H9 (cell line): ENCODE results near the gene IDH1. TPM values are rescaled to one million over a fixed set of nuclear protein-coding genes. Genes with fewer than 3 reads are reported as not detected.
A peak's percentile ranks its signal among the peaks of the same experiment; 100 is the strongest.

Experiments
- DNase-seq: peaks from one replicate; pipeline ENCODE4 v3.0.0-alpha.2; 2017
- H2AFZ ChIP-seq: one replicate; pipeline ENCODE4 v1.6.1; 2013; ENCODE audit warnings: mild to moderate bottlenecking, low read length, control low read depth, moderate library complexity
- H2AK5ac ChIP-seq: 2 replicates; pipeline ENCODE4 v1.6.1; 2013; ENCODE audit warnings: low read length, control low read depth, mixed read lengths; ENCODE audit not compliant: insufficient read length
- H2BK120ac ChIP-seq: one replicate; pipeline ENCODE4 v1.6.1; 2013; ENCODE audit warnings: low read depth, mild to moderate bottlenecking, low read length, control low read depth, inconsistent platforms; ENCODE audit not compliant: poor library complexity, severe bottlenecking
- H2BK12ac ChIP-seq: 2 replicates; pipeline ENCODE4 v1.6.1; 2013; ENCODE audit warnings: low read length, control low read depth, mixed read lengths, low read depth; ENCODE audit not compliant: insufficient read length
- H2BK15ac ChIP-seq: 2 replicates; pipeline ENCODE4 v1.6.1; 2013; ENCODE audit warnings: low read depth, low read length, control low read depth
- H2BK20ac ChIP-seq: one replicate; pipeline ENCODE4 v1.6.1; 2013; ENCODE audit warnings: low read depth, mild to moderate bottlenecking, low read length, control low read depth, inconsistent platforms; ENCODE audit not compliant: poor library complexity, severe bottlenecking
- H2BK5ac ChIP-seq: 2 replicates; pipeline ENCODE4 v1.6.1; 2013; ENCODE audit warnings: low read length, control low read depth, mixed read lengths; ENCODE audit not compliant: insufficient read length
- H3K14ac ChIP-seq: 2 replicates; pipeline ENCODE4 v1.6.1; 2013; ENCODE audit warnings: low read length, control low read depth; ENCODE audit not compliant: insufficient read depth
- H3K18ac ChIP-seq: 2 replicates; pipeline ENCODE4 v1.6.1; 2013; ENCODE audit warnings: low read depth, mild to moderate bottlenecking, mixed read lengths, low read length, control low read depth; ENCODE audit not compliant: insufficient read length
- H3K23ac ChIP-seq: 2 replicates; pipeline ENCODE4 v1.6.1; 2013; ENCODE audit warnings: low read length, control low read depth, mixed read lengths, low read depth; ENCODE audit not compliant: insufficient read length
- H3K23me2 ChIP-seq: 2 replicates; pipeline ENCODE4 v1.6.1; 2013; ENCODE audit warnings: low read depth, mild to moderate bottlenecking, mixed read lengths, low read length, control low read depth; ENCODE audit not compliant: insufficient read length, poor library complexity, severe bottlenecking
- H3K27ac ChIP-seq: 2 replicates; pipeline ENCODE4 v1.5.1; 2013; ENCODE audit warnings: low read length, control low read depth, mixed read lengths, low read depth; ENCODE audit not compliant: insufficient read length
- H3K27me3 ChIP-seq: 2 replicates; pipeline ENCODE4 v1.6.1; 2013; ENCODE audit warnings: low read length, control low read depth, inconsistent platforms; ENCODE audit not compliant: insufficient read depth
- H3K4ac ChIP-seq: 2 replicates; pipeline ENCODE4 v1.6.1; 2013; ENCODE audit warnings: low read depth, mild to moderate bottlenecking, control low read depth, inconsistent platforms, low read length, moderate library complexity
- H3K4me1 ChIP-seq: 2 replicates; pipeline ENCODE4 v1.6.1; 2013; ENCODE audit warnings: low read length, control low read depth, inconsistent platforms; ENCODE audit not compliant: insufficient read depth
- H3K4me2 ChIP-seq: 2 replicates; pipeline ENCODE4 v1.6.1; 2013; ENCODE audit warnings: low read length, control low read depth, mixed read lengths; ENCODE audit not compliant: insufficient read length, insufficient read depth
- H3K56ac ChIP-seq: 2 replicates; pipeline ENCODE4 v1.6.1; 2013; ENCODE audit warnings: low read depth, mild to moderate bottlenecking, mixed read lengths, low read length, control low read depth; ENCODE audit not compliant: insufficient read length
- H3K79me1 ChIP-seq: 2 replicates; pipeline ENCODE4 v1.6.1; 2013; ENCODE audit warnings: low read depth, mild to moderate bottlenecking, moderate library complexity, low read length, control low read depth, inconsistent platforms; ENCODE audit not compliant: insufficient read depth, poor library complexity, severe bottlenecking
- H3K79me2 ChIP-seq: 2 replicates; pipeline ENCODE4 v1.6.1; 2013; ENCODE audit warnings: low read length, control low read depth, inconsistent platforms; ENCODE audit not compliant: insufficient read depth
- H3K9ac ChIP-seq: 2 replicates; pipeline ENCODE4 v1.6.1; 2013; ENCODE audit warnings: low read length, control low read depth, mixed read lengths; ENCODE audit not compliant: insufficient read length; ENCODE audit errors: extremely low read depth
- H3K9me3 ChIP-seq: one replicate; pipeline ENCODE4 v1.6.1; 2013; ENCODE audit warnings: low read depth, low read length, inconsistent platforms; ENCODE audit not compliant: control insufficient read depth
- H3T11ph ChIP-seq: one replicate; pipeline ENCODE4 v1.6.1; 2013; ENCODE audit warnings: mild to moderate bottlenecking, low read length, control low read depth, inconsistent platforms
- H4K20me1 ChIP-seq: one replicate; pipeline ENCODE4 v1.6.1; 2013; ENCODE audit not compliant: control insufficient read depth, insufficient read length, insufficient read depth
- H4K5ac ChIP-seq: 2 replicates; pipeline ENCODE4 v1.6.1; 2013; ENCODE audit warnings: low read depth, mild to moderate bottlenecking, mixed read lengths, low read length, control low read depth; ENCODE audit not compliant: insufficient read length
- H4K8ac ChIP-seq: replicated peaks from 2 replicates; pipeline ENCODE4 v1.6.1; 2013; ENCODE audit warnings: low read length, control low read depth, mixed read lengths, low read depth; ENCODE audit not compliant: insufficient read length
- H4K91ac ChIP-seq: 2 replicates; pipeline ENCODE4 v1.6.1; 2013; ENCODE audit warnings: low read depth, mild to moderate bottlenecking, moderate library complexity, mixed read lengths, low read length, control low read depth; ENCODE audit not compliant: insufficient read length
- H3K27ac Mint-ChIP-seq, 3 experiments: 2 replicates in 2 of 3; 3 replicates in 1 of 3; pipeline ENCODE4 v1.8.0; 2020 to 2021; ENCODE audit warnings: mixed read lengths in 3 of 3, mild to moderate bottlenecking in 1 of 3, moderate library complexity in 1 of 3
- H3K27me3 Mint-ChIP-seq: 2 replicates; pipeline ENCODE4 v1.8.0; 2021; ENCODE audit warnings: low read depth, mild to moderate bottlenecking, moderate library complexity, mixed read lengths
- H3K36me3 Mint-ChIP-seq, 3 experiments: 2 replicates in 2 of 3; 3 replicates in 1 of 3; pipeline ENCODE4 v1.8.0; 2020 to 2021; ENCODE audit warnings: low read depth in 3 of 3, mixed read lengths in 3 of 3; ENCODE audit not compliant: insufficient read depth in 1 of 3
- H3K4me1 Mint-ChIP-seq, 2 experiments: 2 replicates each; pipeline ENCODE4 v1.8.0; 2020; ENCODE audit warnings: mixed read lengths in 2 of 2
- H3K4me3 Mint-ChIP-seq, 2 experiments: 2 replicates in 1 of 2; 3 replicates in 1 of 2; pipeline ENCODE4 v1.8.0; 2020 to 2021; ENCODE audit warnings: mild to moderate bottlenecking in 2 of 2, mixed read lengths in 2 of 2, moderate library complexity in 1 of 2
- H3K9me3 Mint-ChIP-seq, 2 experiments: 2 replicates in 1 of 2; 3 replicates in 1 of 2; pipeline ENCODE4 v1.8.0; 2020; ENCODE audit warnings: mild to moderate bottlenecking in 2 of 2, mixed read lengths in 2 of 2, moderate library complexity in 1 of 2
- whole genome bisulfite sequencing: extraction: QIAGEN DNeasy Blood & Tissue Kit; methylation state at CpG from one replicate; pipeline ENCODE4 v1.1.7; 2013; ENCODE audit warnings: missing lambda C conversion rate, low lambda C conversion rate, mixed read lengths; ENCODE audit not compliant: insufficient read length; ENCODE audit errors: extremely low coverage; 5-methylcytosine and 5-hydroxymethylcytosine counted together
- total RNA-seq: library from RNA; stranded (reverse); gene quantifications from 2 replicates; pipeline ENCODE4 v1.2.1, GENCODE V29; 2021
- TF ChIP-seq, protein P1 (sequence below): fragments of 200-600 bp; sonication (generic); conservative IDR thresholded peaks from 3 replicates; pipeline ENCODE4 v1.8.0; 2021; ENCODE audit warnings: antibody characterized with exemption, mild to moderate bottlenecking

The IDH1 gene
- total RNA-seq, 1 experiment from 2014 or later = 234 TPM

DNA sequence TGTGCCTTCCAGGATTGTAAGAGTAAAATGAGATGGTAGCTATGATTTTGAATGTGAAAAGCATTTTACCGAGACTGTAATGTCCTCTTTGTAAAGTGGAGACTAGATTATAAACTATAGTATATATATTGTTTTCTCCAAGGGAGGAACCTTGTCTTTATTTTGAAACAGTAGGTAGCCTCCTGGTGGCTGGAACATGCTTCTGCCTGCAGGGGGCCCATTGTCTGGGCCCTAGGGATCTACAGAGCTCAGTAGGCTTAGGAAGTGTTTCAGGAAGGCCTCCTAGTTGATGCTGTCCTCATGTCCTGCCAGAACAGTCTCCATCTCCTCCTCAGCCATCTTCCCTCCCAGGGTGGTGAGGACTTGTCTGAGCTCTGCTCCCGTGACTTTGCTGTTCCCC is 14.2 kb upstream of the IDH1 start:
- no peak overlapping the region for H2BK120ac ChIP-seq
- peaks cover 18% of the 10 kb centered on the region for H3K79me2 ChIP-seq
- no CpG with 5 or more reads among the region's 2 CpGs for WGBS
- no peaks in the 10 kb centered on the region for H4K20me1 ChIP-seq
- H2BK20ac ChIP-seq = no peak overlapping the region
- H2AK5ac ChIP-seq = no peak overlapping the region
- no peak overlapping the region for H4K8ac ChIP-seq
- no peaks in the 10 kb centered on the region for H3K27me3 ChIP-seq
- Mint-ChIP-seq H3K27me3 (no peaks in the 10 kb centered on the region), H3K4me3 (no peak overlapping the region; a peak in 1 of 5 replicates), H3K27ac (peak overlapping the region in 1 of 3 experiments; percentile 64; a peak in 2 of 7 replicates), H3K36me3 (peaks cover 16 to 24% (median 24%) of the 10 kb centered on the region in 3 experiments; a peak in 6 of 7 replicates), H3K9me3 (no peaks in the 10 kb centered on the region), H3K4me1 (peaks cover 31 to 33% of the 10 kb centered on the region in 2 experiments)
- no peak overlapping the region for H3K4me2 ChIP-seq
- no peak for DNase-seq
- no peaks in the 10 kb centered on the region for H3K4me1 ChIP-seq
- no peak overlapping the region for H2BK15ac ChIP-seq
- no peak overlapping the region for H4K5ac ChIP-seq
- H2BK12ac ChIP-seq = no peak overlapping the region
- H4K91ac ChIP-seq = no peak overlapping the region
- TF ChIP-seq, protein P1, sequence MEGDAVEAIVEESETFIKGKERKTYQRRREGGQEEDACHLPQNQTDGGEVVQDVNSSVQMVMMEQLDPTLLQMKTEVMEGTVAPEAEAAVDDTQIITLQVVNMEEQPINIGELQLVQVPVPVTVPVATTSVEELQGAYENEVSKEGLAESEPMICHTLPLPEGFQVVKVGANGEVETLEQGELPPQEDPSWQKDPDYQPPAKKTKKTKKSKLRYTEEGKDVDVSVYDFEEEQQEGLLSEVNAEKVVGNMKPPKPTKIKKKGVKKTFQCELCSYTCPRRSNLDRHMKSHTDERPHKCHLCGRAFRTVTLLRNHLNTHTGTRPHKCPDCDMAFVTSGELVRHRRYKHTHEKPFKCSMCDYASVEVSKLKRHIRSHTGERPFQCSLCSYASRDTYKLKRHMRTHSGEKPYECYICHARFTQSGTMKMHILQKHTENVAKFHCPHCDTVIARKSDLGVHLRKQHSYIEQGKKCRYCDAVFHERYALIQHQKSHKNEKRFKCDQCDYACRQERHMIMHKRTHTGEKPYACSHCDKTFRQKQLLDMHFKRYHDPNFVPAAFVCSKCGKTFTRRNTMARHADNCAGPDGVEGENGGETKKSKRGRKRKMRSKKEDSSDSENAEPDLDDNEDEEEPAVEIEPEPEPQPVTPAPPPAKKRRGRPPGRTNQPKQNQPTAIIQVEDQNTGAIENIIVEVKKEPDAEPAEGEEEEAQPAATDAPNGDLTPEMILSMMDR = peak; percentile 47
- no peak overlapping the region for H2AFZ ChIP-seq
- no peaks in the 10 kb centered on the region for H3K9me3 ChIP-seq
- no peak overlapping the region for H2BK5ac ChIP-seq
- H3K27ac ChIP-seq = no peak overlapping the region
- H3K79me1 ChIP-seq = peaks cover 6% of the 10 kb centered on the region
- peaks cover 4% of the 10 kb centered on the region for H3K23me2 ChIP-seq
- no peak overlapping the region for H3K14ac ChIP-seq
- no peak overlapping the region for H3T11ph ChIP-seq
- H3K18ac ChIP-seq = no peak overlapping the region
- H3K9ac ChIP-seq = no peak overlapping the region
- H3K4ac ChIP-seq = no peak overlapping the region
- H3K23ac ChIP-seq = no peak overlapping the region
- no peak overlapping the region for H3K56ac ChIP-seq
